Activated CD4-positive, alpha-beta T cell treated with anti-CD3 and anti-CD28 coated beads, Interleukin-2, amount 10 ng/mL, durations not matched to agents 24 days and 14 days (primary cell): ENCODE measurements around the gene SSNA1. TPM values are rescaled to one million over a fixed set of nuclear protein-coding genes. Genes with fewer than 3 reads are reported as not detected.
"Not testable (repeated sequence)": the region's sequence is repeated elsewhere in the genome, so short reads cannot be mapped to it uniquely, and the experiment has no call there.

ENCODE experiments used
- DNase-seq: peaks from one replicate; pipeline ENCODE4 v3.0.0; 2022
- H3K27ac Mint-ChIP-seq: one replicate; pipeline ENCODE4 v1.8.0; 2022; ENCODE audit warnings: mild to moderate bottlenecking, mixed read lengths
- H3K27me3 Mint-ChIP-seq: one replicate; pipeline ENCODE4 v1.8.0; 2022; ENCODE audit warnings: mixed read lengths
- H3K36me3 Mint-ChIP-seq: one replicate; pipeline ENCODE4 v1.8.0; 2022; ENCODE audit warnings: low read depth, mild to moderate bottlenecking, mixed read lengths
- H3K4me1 Mint-ChIP-seq: one replicate; pipeline ENCODE4 v1.8.0; 2021; ENCODE audit warnings: mixed read lengths
- H3K4me3 Mint-ChIP-seq: one replicate; pipeline ENCODE4 v1.8.0; 2022; ENCODE audit warnings: mild to moderate bottlenecking, moderate library complexity, mixed read lengths
- H3K9me3 Mint-ChIP-seq: one replicate; pipeline ENCODE4 v1.8.0; 2021; ENCODE audit warnings: mixed read lengths
- intact Hi-C: fragments of 100-400 bp; cut with micrococcal nuclease; formaldehyde crosslinking; loops from one replicate; pipeline ENCODE4 v1.15.1; 2023
- total RNA-seq: library from RNA; stranded (reverse); gene quantifications from 2 replicates; pipeline ENCODE4 v1.2.3, GENCODE V29; 2022

SSNA1 gene
- total RNA-seq, 1 donor from 2014 or later, result 95.1 TPM

DNA sequence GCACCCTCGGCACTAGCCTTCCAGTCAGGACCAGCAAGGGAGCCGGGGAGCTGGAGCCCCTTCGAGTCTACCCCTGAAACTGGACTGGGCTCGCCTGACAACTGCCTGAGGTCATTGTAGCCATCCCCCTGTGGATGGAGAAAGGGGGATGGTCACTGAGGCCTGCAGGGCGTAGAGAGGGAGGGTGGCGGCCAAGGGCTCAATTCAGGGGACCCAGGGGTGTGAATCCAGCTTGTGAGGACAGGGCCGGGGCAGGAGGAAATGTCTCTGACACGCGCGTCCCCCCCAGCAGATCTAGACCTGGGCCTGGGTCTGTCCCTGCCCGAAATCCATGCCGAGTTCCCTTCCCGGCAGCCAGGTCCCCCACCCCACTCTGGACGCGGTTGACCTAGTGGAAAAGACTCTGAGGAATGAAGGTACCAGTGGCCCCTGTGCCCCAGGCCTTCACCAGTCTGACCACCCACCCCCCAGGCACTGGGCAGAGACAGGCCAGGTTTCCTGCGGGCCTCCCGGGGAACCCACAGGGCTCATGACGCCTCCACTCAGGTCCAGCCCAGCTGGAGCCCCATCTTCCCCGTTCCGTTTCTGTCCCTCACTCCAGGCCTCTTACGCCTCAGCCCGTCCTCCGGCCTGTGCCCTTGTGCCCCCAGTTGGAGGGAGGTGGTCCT, 43.0 kb downstream of the SSNA1 start:
- H3K27ac Mint-ChIP-seq, result no peak overlapping the region
- intact Hi-C loops, result no loop called here
- H3K4me3 Mint-ChIP-seq, result no peak overlapping the region
- H3K27me3 Mint-ChIP-seq, result peaks cover 3% of the 10 kb centered on the region
- no peaks in the 10 kb centered on the region for H3K9me3 Mint-ChIP-seq
- peaks cover 3% of the 10 kb centered on the region for H3K4me1 Mint-ChIP-seq
- no peaks in the 10 kb centered on the region for H3K36me3 Mint-ChIP-seq
- no peak for DNase-seq

DNA sequence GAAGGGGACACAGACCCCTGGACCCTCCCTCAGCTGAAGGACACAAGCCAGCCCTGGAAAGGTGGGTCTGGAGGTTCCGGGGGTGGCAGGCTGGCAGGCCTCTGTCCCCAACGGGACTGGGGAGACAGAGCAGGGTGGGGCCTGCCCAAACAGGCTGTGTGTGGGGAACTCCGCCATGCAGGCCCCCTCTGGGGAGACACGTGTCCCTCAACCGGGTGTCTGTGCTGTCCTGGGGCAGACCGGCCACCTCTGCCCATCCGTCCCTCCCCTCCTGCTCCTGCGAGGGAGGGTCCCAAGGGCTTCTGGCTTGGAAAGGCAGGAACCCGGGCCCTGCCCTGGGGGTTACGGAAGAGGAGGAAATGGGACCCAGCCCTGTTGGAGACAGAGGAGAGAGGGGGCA, 43.6 kb downstream of the SSNA1 start:
- H3K27ac Mint-ChIP-seq, result no peak overlapping the region
- no peaks in the 10 kb centered on the region for H3K9me3 Mint-ChIP-seq
- no peak for DNase-seq
- H3K4me3 Mint-ChIP-seq, result no peak overlapping the region
- no peaks in the 10 kb centered on the region for H3K36me3 Mint-ChIP-seq
- intact Hi-C loops, result no loop called here
- H3K27me3 Mint-ChIP-seq, result peaks cover 3% of the 10 kb centered on the region
- H3K4me1 Mint-ChIP-seq, result peaks cover 3% of the 10 kb centered on the region

DNA sequence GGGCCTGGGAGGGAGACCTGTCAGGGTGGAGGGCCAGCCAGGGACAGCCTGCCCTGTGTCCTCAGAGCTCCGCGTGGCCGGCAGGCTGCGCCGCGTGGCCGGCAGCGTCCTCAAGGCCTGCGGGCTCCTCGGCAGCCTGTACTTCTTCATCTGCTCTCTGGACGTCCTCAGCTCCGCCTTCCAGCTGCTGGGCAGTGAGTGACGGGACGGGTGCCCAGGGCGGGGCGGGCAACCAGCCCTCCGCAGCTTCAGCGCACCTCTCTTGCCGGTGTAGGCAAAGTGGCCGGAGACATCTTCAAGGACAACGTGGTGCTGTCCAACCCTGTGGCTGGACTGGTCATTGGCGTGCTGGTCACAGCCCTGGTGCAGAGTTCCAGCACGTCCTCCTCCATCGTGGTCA, 44.0 kb downstream of the SSNA1 start:
- Mint-ChIP-seq H3K9me3 (no peaks in the 10 kb centered on the region), H3K27ac (no peak overlapping the region), H3K4me1 (peaks cover 2% of the 10 kb centered on the region), H3K36me3 (no peaks in the 10 kb centered on the region), H3K4me3 (no peak overlapping the region), H3K27me3 (peaks cover 3% of the 10 kb centered on the region)
- intact Hi-C loops, result no loop called here
- no peak for DNase-seq

DNA sequence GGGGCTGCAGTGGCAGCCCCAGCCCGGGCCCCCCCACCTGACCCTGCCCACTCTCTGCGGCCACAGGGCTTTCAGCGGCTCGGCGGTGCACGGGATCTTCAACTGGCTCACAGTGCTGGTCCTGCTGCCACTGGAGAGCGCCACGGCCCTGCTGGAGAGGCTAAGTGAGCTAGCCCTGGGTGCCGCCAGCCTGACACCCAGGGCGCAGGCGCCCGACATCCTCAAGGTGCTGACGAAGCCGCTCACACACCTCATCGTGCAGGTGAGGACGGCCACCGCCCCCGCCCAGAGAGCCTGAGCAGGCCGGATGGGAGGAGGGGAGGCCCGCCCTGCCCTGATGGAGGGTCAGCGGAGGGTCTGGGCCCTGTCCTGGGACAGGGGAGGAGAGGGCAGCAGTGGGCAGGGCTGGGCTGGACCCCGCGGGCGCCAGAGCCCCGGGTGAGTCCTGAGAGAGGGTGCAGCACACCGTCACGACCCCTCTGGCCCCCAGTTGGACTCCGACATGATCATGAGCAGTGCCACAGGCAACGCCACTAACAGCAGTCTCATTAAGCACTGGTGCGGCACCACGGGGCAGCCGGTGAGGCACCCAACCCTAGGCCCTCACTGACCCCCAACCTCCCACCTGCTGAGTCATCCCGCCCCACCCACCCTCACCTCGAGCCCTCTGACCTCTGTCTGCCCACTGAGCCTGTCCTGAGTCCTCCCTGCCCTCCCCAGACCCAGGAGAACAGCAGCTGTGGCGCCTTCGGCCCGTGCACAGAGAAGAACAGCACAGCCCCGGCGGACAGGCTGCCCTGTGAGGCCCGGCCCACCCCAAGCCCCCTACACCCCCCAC, 44.9 kb downstream of the SSNA1 start:
- peaks cover 2% of the 10 kb centered on the region for H3K27me3 Mint-ChIP-seq
- H3K4me1 Mint-ChIP-seq, result peaks cover 2% of the 10 kb centered on the region
- intact Hi-C loops, result no loop called here
- no peak overlapping the region for H3K27ac Mint-ChIP-seq
- H3K4me3 Mint-ChIP-seq, result no peak overlapping the region
- no peaks in the 10 kb centered on the region for H3K9me3 Mint-ChIP-seq
- DNase-seq, result no peak
- H3K36me3 Mint-ChIP-seq, result no peaks in the 10 kb centered on the region

DNA sequence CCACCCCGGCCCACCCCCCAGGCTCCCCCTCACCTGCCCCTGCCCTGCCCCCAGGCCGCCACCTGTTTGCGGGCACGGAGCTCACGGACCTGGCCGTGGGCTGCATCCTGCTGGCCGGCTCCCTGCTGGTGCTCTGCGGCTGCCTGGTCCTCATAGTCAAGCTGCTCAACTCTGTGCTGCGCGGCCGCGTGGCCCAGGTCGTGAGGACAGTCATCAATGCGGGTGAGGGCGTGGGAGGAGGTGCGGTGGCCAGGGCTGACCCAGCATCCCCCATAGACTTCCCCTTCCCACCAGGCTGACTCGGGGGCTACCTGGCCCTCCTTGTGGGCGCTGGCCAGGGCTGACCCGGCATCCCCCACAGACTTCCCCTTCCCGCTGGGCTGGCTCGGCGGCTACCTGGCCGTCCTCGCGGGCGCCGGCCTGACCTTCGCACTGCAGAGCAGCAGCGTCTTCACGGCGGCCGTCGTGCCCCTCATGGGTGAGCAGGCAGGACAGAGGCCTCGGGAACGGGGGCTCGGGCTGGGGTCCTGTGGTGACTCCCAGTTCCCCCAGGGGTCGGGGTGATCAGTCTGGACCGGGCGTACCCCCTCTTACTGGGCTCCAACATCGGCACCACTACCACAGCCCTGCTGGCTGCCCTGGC, 45.7 kb downstream of the SSNA1 start:
- intact Hi-C loops, result no loop called here
- peaks cover 7% of the 10 kb centered on the region for H3K4me1 Mint-ChIP-seq
- peaks cover 2% of the 10 kb centered on the region for H3K36me3 Mint-ChIP-seq
- H3K4me3 Mint-ChIP-seq, result no peak overlapping the region
- DNase-seq, result no peak
- H3K9me3 Mint-ChIP-seq, result no peaks in the 10 kb centered on the region
- no peak overlapping the region for H3K27ac Mint-ChIP-seq
- peaks cover 2% of the 10 kb centered on the region for H3K27me3 Mint-ChIP-seq

DNA sequence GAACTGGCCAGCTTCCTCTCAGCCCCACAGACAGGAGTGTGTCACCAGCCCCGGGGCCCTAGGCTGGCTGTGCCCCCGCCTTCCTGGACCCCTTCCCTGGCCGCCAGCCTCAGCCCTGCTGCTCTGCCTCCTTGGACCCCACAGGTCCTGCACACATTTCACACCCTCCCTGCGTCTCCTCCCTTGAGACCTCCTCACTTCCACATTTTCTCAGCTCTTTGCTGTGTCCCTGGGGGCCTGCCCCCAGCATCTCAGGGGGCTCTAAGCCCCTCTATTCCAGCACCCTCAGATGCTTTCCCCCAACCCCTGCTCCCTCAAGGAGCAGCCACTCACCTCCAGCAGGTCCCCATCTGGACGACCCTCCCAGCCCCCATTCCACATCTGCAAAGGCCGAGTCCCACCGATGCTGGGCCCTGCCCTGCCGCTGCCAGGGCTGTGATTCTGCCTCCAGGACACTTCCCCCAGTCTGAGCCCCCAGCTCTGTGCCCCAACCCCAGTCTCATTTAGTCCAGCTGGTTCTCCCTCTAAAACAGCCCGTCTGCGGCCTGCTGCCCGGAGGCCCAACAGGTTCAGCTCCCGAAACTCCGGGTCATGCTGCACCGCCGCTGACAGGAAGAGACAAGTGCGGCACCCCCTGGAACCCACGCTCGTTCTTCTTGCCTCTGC, 46.4 kb downstream of the SSNA1 start:
- no peak overlapping the region for H3K4me3 Mint-ChIP-seq
- peaks cover 2% of the 10 kb centered on the region for H3K36me3 Mint-ChIP-seq
- no peaks in the 10 kb centered on the region for H3K9me3 Mint-ChIP-seq
- no peak overlapping the region for H3K27ac Mint-ChIP-seq
- peaks cover 2% of the 10 kb centered on the region for H3K27me3 Mint-ChIP-seq
- peaks cover 7% of the 10 kb centered on the region for H3K4me1 Mint-ChIP-seq
- no peak for DNase-seq
- intact Hi-C loops, result no loop called here

DNA sequence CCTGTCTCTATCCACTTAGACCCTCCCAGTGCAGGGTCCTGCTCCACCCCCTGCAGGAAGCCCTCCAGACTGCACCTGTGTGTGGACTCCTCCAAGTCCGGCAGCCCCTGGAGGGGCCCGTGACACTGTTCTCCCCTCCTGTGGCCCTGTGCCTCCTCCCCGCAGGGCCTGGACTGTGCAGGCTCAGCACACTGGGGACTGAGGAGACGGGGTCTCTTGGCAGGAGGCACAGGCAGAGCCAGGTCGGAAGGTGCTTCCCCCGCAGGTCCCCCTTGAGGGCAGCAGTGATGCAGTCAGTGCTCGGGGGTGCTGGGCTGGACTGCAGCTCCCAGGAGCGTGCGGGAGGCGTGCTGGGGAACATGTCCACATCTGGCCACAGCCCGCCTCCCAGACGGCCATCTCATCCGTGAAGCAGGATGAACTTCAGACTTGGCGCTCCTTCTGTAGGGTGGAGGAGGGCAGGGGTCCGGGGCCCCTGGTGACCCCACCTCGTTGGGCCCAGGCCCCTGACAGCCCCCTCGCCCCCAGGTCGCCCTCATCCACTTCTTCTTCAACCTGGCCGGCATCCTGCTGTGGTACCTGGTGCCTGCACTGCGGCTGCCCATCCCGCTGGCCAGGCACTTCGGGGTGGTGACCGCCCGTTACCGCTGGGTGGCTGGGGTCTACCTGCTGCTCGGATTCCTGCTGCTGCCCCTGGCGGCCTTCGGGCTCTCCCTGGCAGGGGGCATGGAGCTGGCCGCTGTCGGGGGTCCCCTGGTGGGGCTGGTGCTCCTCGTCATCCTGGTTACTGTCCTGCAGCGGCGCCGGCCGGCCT, 47.2 kb downstream of the SSNA1 start:
- Mint-ChIP-seq H3K4me3 (no peak overlapping the region), H3K27me3 (peaks cover 2% of the 10 kb centered on the region), H3K4me1 (peaks cover 7% of the 10 kb centered on the region), H3K27ac (no peak overlapping the region), H3K9me3 (no peaks in the 10 kb centered on the region), H3K36me3 (peaks cover 2% of the 10 kb centered on the region)
- intact Hi-C loops, result loop anchor here (2.0 kb wide), 1 partner anchor 47 kb away; the partner anchor contains the start of genes ANAPC2 and SSNA1
- DNase-seq, result no peak

DNA sequence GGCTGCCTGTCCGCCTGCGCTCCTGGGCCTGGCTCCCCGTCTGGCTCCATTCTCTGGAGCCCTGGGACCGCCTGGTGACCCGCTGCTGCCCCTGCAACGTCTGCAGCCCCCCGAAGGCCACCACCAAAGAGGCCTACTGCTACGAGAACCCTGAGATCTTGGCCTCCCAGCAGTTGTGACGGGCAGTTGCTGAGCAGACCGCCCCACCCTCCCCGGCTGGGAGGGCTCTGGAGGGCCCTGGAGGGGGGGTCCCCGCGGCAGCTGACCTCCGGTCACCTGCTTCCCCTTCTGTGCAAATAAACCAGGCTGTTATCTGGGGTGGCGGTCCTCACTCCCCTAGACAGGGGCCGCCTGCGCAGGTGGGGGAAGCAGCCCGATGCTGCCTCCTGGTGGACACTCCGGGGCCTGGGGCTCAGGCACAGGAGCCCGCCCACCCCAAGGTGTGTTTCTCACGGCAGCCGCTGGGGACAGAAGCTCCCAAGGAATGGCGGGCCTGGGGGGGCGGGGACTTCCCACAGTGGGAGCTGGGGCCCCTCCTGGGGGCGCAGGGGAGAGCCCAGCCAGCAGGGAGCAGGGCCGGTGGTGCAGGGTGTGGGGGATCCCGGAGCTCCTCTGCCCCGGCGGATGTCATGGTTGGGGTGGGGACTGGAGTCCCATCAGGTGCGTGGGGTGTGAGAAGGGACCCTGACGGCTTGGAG, 47.9 kb downstream of the SSNA1 start:
- peak; percentile 97 for DNase-seq

DNA sequence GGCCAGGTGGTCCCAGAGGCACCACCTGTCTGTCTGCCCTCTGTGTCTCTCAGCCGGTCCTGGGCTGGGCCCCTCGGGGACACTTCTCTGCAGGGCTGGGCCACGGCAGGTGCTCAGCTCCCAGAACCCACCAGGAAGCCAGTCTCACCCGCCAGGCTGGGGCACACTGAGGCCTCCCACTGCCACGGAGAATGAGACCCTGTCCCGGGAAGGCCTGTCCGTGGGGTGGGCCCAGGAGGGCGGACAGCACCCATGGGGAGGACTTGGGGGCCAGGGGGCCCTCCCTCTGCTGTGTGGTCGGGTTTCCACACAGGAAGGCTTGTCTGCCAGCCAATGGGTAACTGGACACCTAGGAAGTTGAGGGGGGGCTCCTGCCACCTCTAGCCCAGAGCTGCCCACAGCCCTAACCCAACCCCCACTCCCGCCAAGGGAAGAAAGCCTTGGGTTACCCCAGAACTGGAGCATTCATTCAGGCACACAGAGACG, 48.5 kb downstream of the SSNA1 start:
- Mint-ChIP-seq H3K4me1 (peaks cover 7% of the 10 kb centered on the region), H3K27me3 (peaks cover 3% of the 10 kb centered on the region), H3K9me3 (no peaks in the 10 kb centered on the region), H3K36me3 (peaks cover 9% of the 10 kb centered on the region), H3K4me3 (no peak overlapping the region), H3K27ac (no peak overlapping the region)
- intact Hi-C loops, result loop anchor here (2.0 kb wide), 1 partner anchor 48 kb away; the partner anchor contains the start of genes ANAPC2 and SSNA1
- DNase-seq, result no peak

More for the DNA sequence above, 47.9 kb downstream of the SSNA1 start:
- Mint-ChIP-seq H3K27me3 (peaks cover 3% of the 10 kb centered on the region), H3K9me3 (no peaks in the 10 kb centered on the region), H3K4me3 (no peak overlapping the region), H3K27ac (no peak overlapping the region), H3K4me1 (peaks cover 7% of the 10 kb centered on the region), H3K36me3 (peaks cover 5% of the 10 kb centered on the region)
- intact Hi-C loops, result loop anchor here (2.0 kb wide), 1 partner anchor 48 kb away; the partner anchor contains the start of genes ANAPC2 and SSNA1

DNA sequence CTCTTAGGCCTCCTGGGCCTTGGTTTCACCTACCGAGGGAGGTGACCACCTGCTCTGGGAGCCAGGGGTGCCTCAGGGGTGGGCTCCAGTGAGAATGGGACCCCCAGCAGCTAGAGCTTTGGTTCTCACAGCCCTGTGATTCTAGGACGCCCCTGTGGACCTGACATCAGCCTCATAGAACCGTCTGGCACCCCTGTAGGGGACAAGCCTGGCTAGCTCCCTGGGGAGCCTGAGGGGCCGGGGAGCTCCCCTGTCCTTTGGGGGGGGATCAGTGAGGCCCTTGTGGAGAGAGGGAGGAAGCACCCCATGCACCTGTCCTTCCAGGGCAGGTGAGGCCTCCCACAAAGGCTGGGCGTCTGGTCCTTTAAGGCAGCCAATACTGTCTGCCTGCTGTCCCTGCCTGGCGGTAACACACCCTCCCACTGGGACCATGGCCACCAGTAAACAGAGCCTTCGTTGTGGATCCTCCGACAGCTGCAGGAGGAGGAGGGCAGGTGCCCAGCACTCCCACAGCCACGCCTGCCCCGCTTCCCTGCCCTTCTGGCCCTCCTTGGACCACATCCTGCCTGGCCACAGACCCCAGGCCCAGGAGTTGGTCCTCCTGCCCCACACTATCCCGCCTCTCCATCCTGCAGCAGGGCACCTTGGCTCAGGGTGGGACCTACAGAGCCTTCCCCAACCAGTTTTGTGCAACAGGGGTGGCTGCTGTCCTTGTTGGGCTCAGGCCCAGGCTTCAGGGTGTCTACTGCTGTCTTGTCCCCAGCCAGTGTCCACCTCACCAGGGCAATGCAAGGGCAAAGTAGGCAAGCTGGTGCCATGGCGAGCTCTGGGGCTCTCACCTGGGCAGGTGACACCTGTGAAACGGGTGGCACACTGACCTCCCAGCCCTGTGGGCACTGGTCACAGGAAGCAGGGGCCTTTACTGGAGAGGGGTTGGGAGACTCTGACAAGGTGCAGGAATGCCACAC, 49.6 kb downstream of the SSNA1 start:
- Mint-ChIP-seq H3K4me1 (peaks cover 17% of the 10 kb centered on the region), H3K36me3 (peaks cover 20% of the 10 kb centered on the region), H3K9me3 (no peaks in the 10 kb centered on the region), H3K27ac (no peak overlapping the region), H3K27me3 (peaks cover 3% of the 10 kb centered on the region), H3K4me3 (peak overlapping the region; percentile 15)
- intact Hi-C loops, result loop anchor here (2.0 kb wide), 1 partner anchor 49 kb away; the partner anchor contains the start of genes ANAPC2 and SSNA1
- no peak for DNase-seq

DNA sequence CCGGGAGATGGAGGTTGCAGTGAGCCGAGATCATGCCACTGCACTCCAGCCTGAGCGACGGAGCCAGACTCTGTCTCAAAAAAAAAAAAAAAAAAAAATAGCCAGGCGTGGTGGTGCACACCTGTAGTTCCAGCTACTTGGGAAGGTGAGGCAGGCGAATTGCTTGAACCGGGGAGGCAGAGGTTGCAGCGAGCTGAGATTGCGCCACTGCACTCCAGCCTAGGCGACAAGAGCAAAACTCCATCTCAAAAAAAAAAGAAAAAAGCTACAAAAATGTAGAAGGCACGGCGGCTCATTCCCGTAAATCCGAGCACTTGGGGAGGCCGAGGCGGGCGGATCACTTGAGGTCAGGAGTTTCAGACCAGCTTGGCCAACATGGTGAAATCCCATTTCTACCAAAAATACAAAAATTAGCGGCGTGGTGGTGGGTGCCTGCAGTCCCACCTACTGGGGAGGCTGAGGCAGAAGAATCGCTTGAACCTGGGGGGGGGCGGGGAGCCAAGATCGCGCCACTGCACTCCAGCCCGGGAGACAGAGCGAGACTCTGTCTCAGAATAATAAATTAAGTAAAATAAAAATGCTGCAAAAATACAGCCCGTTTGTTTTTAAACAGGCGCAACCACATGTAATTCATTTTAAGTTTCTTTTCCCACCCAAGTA, 51.2 kb downstream of the SSNA1 start:
- not testable (repeated sequence) for H3K9me3 Mint-ChIP-seq, DNase-seq, H3K27me3 Mint-ChIP-seq
- H3K4me3 Mint-ChIP-seq, result peak overlapping the region; percentile 90
- peaks cover 19% of the 10 kb centered on the region for H3K4me1 Mint-ChIP-seq
- H3K36me3 Mint-ChIP-seq, result peaks cover 28% of the 10 kb centered on the region
- peak overlapping the region; percentile 53 for H3K27ac Mint-ChIP-seq
- intact Hi-C loops, result loop anchor here (2.0 to 5.0 kb wide), 2 partner anchors 37 to 111 kb away; partner anchors contain the start of gene TPRN
